ENCODE data around the gene PARD6A. TPM values are rescaled to one million over a fixed set of nuclear protein-coding genes. Genes with fewer than 3 reads are reported as not detected.

PARD6A gene
- total RNA-seq, 1 experiment from 2014 or later, result 6.6 TPM

DNA sequence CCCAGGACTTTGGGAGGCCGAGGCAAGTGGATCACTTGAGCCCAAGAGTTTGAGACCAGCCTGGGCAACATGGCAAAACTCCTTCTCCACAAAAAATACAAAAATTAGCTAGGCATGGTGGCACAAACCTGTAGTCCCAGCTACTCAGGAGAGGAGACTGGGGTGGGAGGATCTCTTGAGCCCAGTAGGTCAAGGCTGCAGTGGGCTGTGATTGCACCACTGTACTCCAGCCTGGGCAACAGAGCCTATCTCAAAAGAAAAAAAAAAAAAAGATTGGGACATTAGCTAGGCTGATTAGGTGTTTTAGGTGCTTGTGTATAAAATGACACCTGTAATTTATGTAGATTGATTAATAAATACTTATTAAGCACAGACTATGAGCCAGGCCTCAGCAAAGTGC lies 48.3 kb downstream of the PARD6A start:
- in situ Hi-C loops (cut with HindIII; ENCODE audit: low sequenced_read_pairs), result no loop called here
- no peak for DNase-seq (ENCODE audit: low spot score)

GRCh38 chr16:67710607-67711006 lies 49.8 kb downstream of the PARD6A start:
- DNase-seq (ENCODE audit: low spot score), result no peak
- in situ Hi-C loops (cut with HindIII; ENCODE audit: low sequenced_read_pairs), result no loop called here

Other genes starting within 250 kb of the PARD6A start
- 5.8 and 7.0 TPM in 2 replicates for gene ZDHHC1, start 244.5 kb upstream of the PARD6A start, total RNA-seq (2014; rRNA removed; shearing (Covaris generic))
- gene HSD11B2, start 229.8 kb upstream of the PARD6A start, total RNA-seq (2014; rRNA removed; shearing (Covaris generic)), result not detected in 2 replicates
- gene ATP6V0D1, start 179.8 kb upstream of the PARD6A start, total RNA-seq (2014; rRNA removed; shearing (Covaris generic)), result 91.8 and 119 TPM in 2 replicates
- not detected in 2 replicates for gene AGRP, start 177.4 kb upstream of the PARD6A start, total RNA-seq (2014; rRNA removed; shearing (Covaris generic))
- gene RIPOR1, start 132.1 kb upstream of the PARD6A start, total RNA-seq (2014; rRNA removed; shearing (Covaris generic)), result 4.1 and 11.5 TPM in 2 replicates
- 32.4 and 37.3 TPM in 2 replicates for gene CTCF, start 98.4 kb upstream of the PARD6A start, total RNA-seq (2014; rRNA removed; shearing (Covaris generic))
- gene CARMIL2, start 15.8 kb upstream of the PARD6A start, total RNA-seq (2014; rRNA removed; shearing (Covaris generic)), result 4.1 and 10.7 TPM in 2 replicates
- 27.1 and 33.2 TPM in 2 replicates for gene ACD, start 700 bp upstream of the PARD6A start, total RNA-seq (2014; rRNA removed; shearing (Covaris generic))
- 2.1 and 5.6 TPM in 2 replicates for gene ENKD1, start 5.8 kb downstream of the PARD6A start, total RNA-seq (2014; rRNA removed; shearing (Covaris generic))
- not detected in 2 replicates for gene C16orf86, start 5.9 kb downstream of the PARD6A start, total RNA-seq (2014; rRNA removed; shearing (Covaris generic))
- 26.2 TPM in 2 replicates for gene GFOD2, start 58.4 kb downstream of the PARD6A start, total RNA-seq (2014; rRNA removed; shearing (Covaris generic))
- gene RANBP10, start 145.6 kb downstream of the PARD6A start, total RNA-seq (2014; rRNA removed; shearing (Covaris generic)), result 3.0 and 5.9 TPM in 2 replicates
- gene TSNAXIP1, start 145.9 kb downstream of the PARD6A start, total RNA-seq (2014; rRNA removed; shearing (Covaris generic)), result 0.49 and 0.95 TPM in 2 replicates
- gene THAP11, start 181.4 kb downstream of the PARD6A start, total RNA-seq (2014; rRNA removed; shearing (Covaris generic)), result 38.6 and 50.8 TPM in 2 replicates
- 419 and 444 TPM in 2 replicates for gene NUTF2, start 186.0 kb downstream of the PARD6A start, total RNA-seq (2014; rRNA removed; shearing (Covaris generic))
- 27.6 and 41.8 TPM in 2 replicates for gene CENPT, start 186.7 kb downstream of the PARD6A start, total RNA-seq (2014; rRNA removed; shearing (Covaris generic))
- gene EDC4, start 212.1 kb downstream of the PARD6A start, total RNA-seq (2014; rRNA removed; shearing (Covaris generic)), result 40.0 and 80.9 TPM in 2 replicates
- gene NRN1L, start 223.9 kb downstream of the PARD6A start, total RNA-seq (2014; rRNA removed; shearing (Covaris generic)), result not detected in 2 replicates
- gene PSKH1, start 232.3 kb downstream of the PARD6A start, total RNA-seq (2014; rRNA removed; shearing (Covaris generic)), result 34.4 and 40.8 TPM in 2 replicates

All from G401 (cell line).